K562 (cell line): ENCODE measurements around the gene PLAAT4. TPM values are rescaled to one million over a fixed set of nuclear protein-coding genes. Genes with fewer than 3 reads are reported as not detected.

Experiments
- C11orf30 ChIP-seq: fragments of 450-650 bp; IDR thresholded peaks from 2 replicates; pipeline ENCODE4 v1.6.1; 2016; ENCODE audit warnings: low read depth, mild to moderate bottlenecking
- CBFA2T2 ChIP-seq: fragments of 450-650 bp; conservative IDR thresholded peaks from 2 replicates; pipeline ENCODE4 v1.6.1; 2017; ENCODE audit warnings: mild to moderate bottlenecking
- CCNT2 ChIP-seq: IDR thresholded peaks from 2 replicates; pipeline ENCODE4 v1.6.1; 2011; ENCODE audit warnings: borderline replicate concordance, low read depth, mild to moderate bottlenecking, moderate library complexity, mixed read lengths, low read length; ENCODE audit not compliant: insufficient read length; ENCODE audit errors: extremely low read depth
- CREB1 ChIP-seq, 2 experiments: sonication (generic) in 1 of 2; formaldehyde crosslinking in 1 of 2; IDR thresholded peaks; 2 replicates each; pipeline versions ENCODE4 v1.6.1 to v1.8.0; 2012 to 2022; ENCODE audit warnings: inconsistent platforms in 1 of 2, mild to moderate bottlenecking in 1 of 2, missing genetic modification reagents in 1 of 2, moderate library complexity in 1 of 2
- DNMT1 ChIP-seq: fragments of 450-650 bp; IDR thresholded peaks from 2 replicates; pipeline ENCODE4 v1.6.1; 2016; ENCODE audit warnings: antibody characterized with exemption, mild to moderate bottlenecking
- ELF1 ChIP-seq: fragments of 200-800 bp; sonication (Bioruptor generic); IDR thresholded peaks from 2 replicates; pipeline ENCODE4 v1.6.1; 2016; ENCODE audit warnings: missing genetic modification characterization, missing compliant biosample characterization
- ETS1 ChIP-seq: conservative IDR thresholded peaks from 2 replicates; pipeline ENCODE4 v1.6.1; 2011; ENCODE audit warnings: low read depth, mild to moderate bottlenecking, low read length; ENCODE audit not compliant: control insufficient read depth
- ETV6 ChIP-seq, 3 experiments: fragments of 150-350 bp in 1 of 3; sonication (generic) in 1 of 3; formaldehyde crosslinking in 1 of 3; IDR thresholded peaks; 2 replicates each; pipeline versions ENCODE4 v1.6.1 to v1.8.0; 2014 to 2022; ENCODE audit warnings: borderline replicate concordance in 2 of 3, low read depth in 2 of 3, antibody characterized with exemption in 1 of 3, low read length in 1 of 3, mild to moderate bottlenecking in 1 of 3, missing genetic modification reagents in 1 of 3
- HDGF ChIP-seq: fragments of 450-650 bp; IDR thresholded peaks from 2 replicates; pipeline ENCODE4 v1.6.1; 2016
- JUNB ChIP-seq: fragments of 450-650 bp; formaldehyde crosslinking; conservative IDR thresholded peaks from 2 replicates; pipeline ENCODE4 v1.4.0; 2020; ENCODE audit warnings: mild to moderate bottlenecking
- MCM5 ChIP-seq: fragments of 450-650 bp; IDR thresholded peaks from 2 replicates; pipeline ENCODE4 v1.6.1; 2016; ENCODE audit warnings: low read depth
- NCOR1 ChIP-seq: fragments of 450-650 bp; IDR thresholded peaks from 2 replicates; pipeline ENCODE4 v1.6.1; 2016; ENCODE audit warnings: mild to moderate bottlenecking, moderate library complexity
- NONO ChIP-seq, 2 experiments: fragments of 200-400 bp in 1 of 2; fragments of 450-650 bp in 1 of 2; formaldehyde crosslinking in 1 of 2; IDR thresholded peaks; 2 replicates each; pipeline ENCODE4 v1.6.1; 2017; ENCODE audit warnings: low read depth in 2 of 2, mild to moderate bottlenecking in 2 of 2, moderate library complexity in 2 of 2, low read length in 1 of 2
- RB1 ChIP-seq: fragments of 450-650 bp; IDR thresholded peaks from 2 replicates; pipeline ENCODE4 v1.6.1; 2017; ENCODE audit warnings: low read depth, mild to moderate bottlenecking
- SMAD3 ChIP-seq: fragments of 450-650 bp; formaldehyde crosslinking; conservative IDR thresholded peaks from 2 replicates; pipeline ENCODE4 v1.4.0; 2020; ENCODE audit warnings: mild to moderate bottlenecking
- THAP7 ChIP-seq: fragments of 250-450 bp; sonication (Bioruptor Pico); IDR thresholded peaks from 2 replicates; pipeline ENCODE4 v1.5.0; 2021
- THRB ChIP-seq: fragments of 450-650 bp; formaldehyde crosslinking; conservative IDR thresholded peaks from 2 replicates; pipeline ENCODE4 v1.4.0; 2022; ENCODE audit warnings: mild to moderate bottlenecking, missing genetic modification characterization
- ZNF444 ChIP-seq: fragments of 250-450 bp; sonication (Bioruptor Pico); IDR thresholded peaks from 2 replicates; pipeline ENCODE4 v1.4.0; 2020; ENCODE audit warnings: mild to moderate bottlenecking, moderate library complexity
- ZNF507 ChIP-seq: conservative IDR thresholded peaks from 2 replicates; pipeline ENCODE4 v1.6.1; 2017; ENCODE audit warnings: missing genetic modification characterization, missing compliant biosample characterization
- polyA plus RNA-seq, 8 experiments: library from polyadenylated mRNA; depleted of rRNA in 4 of 8; stranded (reverse) in 5 of 8; unstranded in 3 of 8; fragments of >200 nt; fragmentation: Nextera tagmentation in 2 of 8; fragmentation: Illumina TruSeq in 1 of 8; extraction: Ambion mirVana in 2 of 8; extraction: Trizol in 1 of 8; gene quantifications; 2 replicates each; pipeline versions ENCODE4 v1.2.1 to v1.2.3, GENCODE V29; 2011 to 2014; ENCODE audit warnings: inconsistent platforms in 1 of 8, missing spikeins in 1 of 8
- total RNA-seq, 7 experiments: library from RNA; depleted of rRNA in 6 of 7; stranded (reverse); fragments of >200 nt in 6 of 7; fragmentation: Illumina TruSeq in 2 of 7; extraction: Trizol in 2 of 7; gene quantifications; 2 replicates each; pipeline versions ENCODE4 v1.2.1 to v1.2.3, GENCODE V29; 2011 to 2021; ENCODE audit warnings: low replicate concordance in 1 of 7
- TF ChIP-seq, protein P1 (sequence below): fragments of 450-650 bp; IDR thresholded peaks from one replicate; pipeline ENCODE4 v1.6.1; 2018; ENCODE audit warnings: mild to moderate bottlenecking, moderate library complexity; ENCODE audit not compliant: partially characterized antibody

Gene PLAAT4
- total and polyA plus RNA-seq, 9 of the 15 experiments (the other 6 are each of a cell fraction or from before 2014, with no cell fraction given) = 0.54 to 3.0 (median 1.3) TPM; not detected in 1

DNA sequence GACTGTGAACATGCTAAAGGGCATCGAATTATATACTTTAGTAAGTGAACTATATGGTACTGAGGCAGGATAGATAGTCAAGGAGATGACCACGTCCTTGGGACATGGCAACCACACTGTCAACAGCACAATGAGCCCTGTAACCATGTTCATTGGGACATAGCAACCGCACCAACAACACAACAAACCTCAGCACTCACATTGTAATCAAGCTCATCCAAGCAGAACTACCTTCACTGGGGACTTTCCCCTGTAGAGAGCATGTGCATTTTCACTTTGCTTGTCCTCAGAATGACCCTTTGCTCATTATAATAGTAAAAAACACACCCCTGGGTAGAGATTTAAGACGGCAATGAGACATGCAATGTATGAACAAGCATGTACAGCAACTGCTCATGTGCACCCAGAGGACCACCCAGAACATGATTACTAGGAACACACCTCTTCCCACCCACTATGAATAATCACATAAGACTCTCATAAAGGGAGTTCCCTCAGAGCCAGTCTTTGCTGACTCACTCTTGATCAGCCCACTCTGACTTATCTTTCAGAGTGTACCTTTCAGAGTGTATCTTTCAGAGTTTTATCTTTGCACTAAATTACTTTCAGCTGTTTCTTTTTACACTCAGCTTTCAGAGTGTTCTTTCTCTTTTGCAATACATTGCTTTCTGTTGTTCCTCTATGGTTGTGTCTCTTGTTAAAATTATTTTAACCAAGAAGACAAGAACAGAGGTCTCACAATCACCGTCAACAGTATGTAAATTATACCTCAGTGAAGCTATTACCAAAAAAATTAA is 30.6 kb downstream of the PLAAT4 start (continued):
- TF ChIP-seq, protein P1, sequence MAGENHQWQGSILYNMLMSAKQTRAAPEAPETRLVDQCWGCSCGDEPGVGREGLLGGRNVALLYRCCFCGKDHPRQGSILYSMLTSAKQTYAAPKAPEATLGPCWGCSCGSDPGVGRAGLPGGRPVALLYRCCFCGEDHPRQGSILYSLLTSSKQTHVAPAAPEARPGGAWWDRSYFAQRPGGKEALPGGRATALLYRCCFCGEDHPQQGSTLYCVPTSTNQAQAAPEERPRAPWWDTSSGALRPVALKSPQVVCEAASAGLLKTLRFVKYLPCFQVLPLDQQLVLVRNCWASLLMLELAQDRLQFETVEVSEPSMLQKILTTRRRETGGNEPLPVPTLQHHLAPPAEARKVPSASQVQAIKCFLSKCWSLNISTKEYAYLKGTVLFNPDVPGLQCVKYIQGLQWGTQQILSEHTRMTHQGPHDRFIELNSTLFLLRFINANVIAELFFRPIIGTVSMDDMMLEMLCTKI = no peak
- TF ChIP-seq RB1 (no peak), CCNT2 (peak; percentile 49), HDGF (0 out of 2 replicates have a peak, but pooled peaks have one; percentile 28), ETS1 (no peak), CREB1 (IDR thresholded peaks at IDR 0.05) (peak; percentile 14; the same call in 1 of the 2 replicates), CREB1 (CRISPR knock-in tag; IDR thresholded peaks at IDR 0.05) (no peak), NONO (IDR thresholded peaks at IDR 0.05; ENCODE audit: low read depth in 2 of 2, low read length in 1 of 2) (no peak), ELF1 (tag) (no peak), C11orf30 (peak; percentile 98), NCOR1 (peak; percentile 85), MCM5 (no peak), SMAD3 (CRISPR knock-in tag) (no peak), DNMT1 (no peak), ZNF444 (CRISPR knock-in tag) (no peak), ZNF507 (no peak), JUNB (CRISPR knock-in tag) (no peak), ETV6 (IDR thresholded peaks at IDR 0.05; ENCODE audit: borderline replicate concordance in 1 of 2, low read depth in 2 of 2, low read length in 1 of 2) (no peak), ETV6 (CRISPR knock-in tag; IDR thresholded peaks at IDR 0.05; ENCODE audit: borderline replicate concordance) (no peak), THAP7 (CRISPR knock-in tag) (no peak), THRB (CRISPR knock-in tag) (no peak), CBFA2T2 (peak; percentile 85)
